LNCaP clone FGC (cell line): ENCODE results near the gene GTPBP4.

Source experiments
- DNase-seq: peaks from one replicate; pipeline ENCODE4 v3.0.0-alpha.2; 2011; ENCODE audit warnings: low read depth
- H3K4me3 ChIP-seq: 2 replicates; pipeline ENCODE4 v1.5.1; 2011; ENCODE audit warnings: mild to moderate bottlenecking, low read depth, low read length, control low read depth
- TF ChIP-seq, protein P1 (sequence below): IDR thresholded peaks from 2 replicates; pipeline ENCODE4 v1.5.1; 2012; ENCODE audit warnings: mild to moderate bottlenecking; ENCODE audit not compliant: control insufficient read depth, insufficient read depth; ENCODE audit errors: extremely low read depth

GTPBP4 gene

DNA sequence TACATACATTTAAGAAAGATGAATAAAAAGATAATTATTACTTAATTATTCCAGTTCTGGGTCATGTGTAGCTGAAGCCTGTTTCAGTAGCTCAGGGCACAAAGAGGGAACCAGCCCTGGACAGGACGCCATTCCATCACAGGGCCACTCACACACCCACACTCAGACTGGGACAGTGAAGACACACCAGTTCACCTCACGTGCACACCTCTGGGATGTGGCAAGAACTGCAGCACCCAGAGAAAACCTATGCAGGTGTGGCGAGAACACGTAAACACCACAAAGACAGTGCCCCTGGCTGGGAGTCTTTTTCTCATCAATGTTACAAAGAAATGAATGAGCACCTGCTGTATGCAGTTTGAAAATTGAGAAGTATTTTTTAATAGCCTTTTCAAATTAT is 62.3 kb downstream of the GTPBP4 start:
- no peak for DNase-seq
- H3K4me3 ChIP-seq: peak overlapping the region; percentile 81
- TF ChIP-seq, protein P1, sequence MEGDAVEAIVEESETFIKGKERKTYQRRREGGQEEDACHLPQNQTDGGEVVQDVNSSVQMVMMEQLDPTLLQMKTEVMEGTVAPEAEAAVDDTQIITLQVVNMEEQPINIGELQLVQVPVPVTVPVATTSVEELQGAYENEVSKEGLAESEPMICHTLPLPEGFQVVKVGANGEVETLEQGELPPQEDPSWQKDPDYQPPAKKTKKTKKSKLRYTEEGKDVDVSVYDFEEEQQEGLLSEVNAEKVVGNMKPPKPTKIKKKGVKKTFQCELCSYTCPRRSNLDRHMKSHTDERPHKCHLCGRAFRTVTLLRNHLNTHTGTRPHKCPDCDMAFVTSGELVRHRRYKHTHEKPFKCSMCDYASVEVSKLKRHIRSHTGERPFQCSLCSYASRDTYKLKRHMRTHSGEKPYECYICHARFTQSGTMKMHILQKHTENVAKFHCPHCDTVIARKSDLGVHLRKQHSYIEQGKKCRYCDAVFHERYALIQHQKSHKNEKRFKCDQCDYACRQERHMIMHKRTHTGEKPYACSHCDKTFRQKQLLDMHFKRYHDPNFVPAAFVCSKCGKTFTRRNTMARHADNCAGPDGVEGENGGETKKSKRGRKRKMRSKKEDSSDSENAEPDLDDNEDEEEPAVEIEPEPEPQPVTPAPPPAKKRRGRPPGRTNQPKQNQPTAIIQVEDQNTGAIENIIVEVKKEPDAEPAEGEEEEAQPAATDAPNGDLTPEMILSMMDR: no peak

DNA sequence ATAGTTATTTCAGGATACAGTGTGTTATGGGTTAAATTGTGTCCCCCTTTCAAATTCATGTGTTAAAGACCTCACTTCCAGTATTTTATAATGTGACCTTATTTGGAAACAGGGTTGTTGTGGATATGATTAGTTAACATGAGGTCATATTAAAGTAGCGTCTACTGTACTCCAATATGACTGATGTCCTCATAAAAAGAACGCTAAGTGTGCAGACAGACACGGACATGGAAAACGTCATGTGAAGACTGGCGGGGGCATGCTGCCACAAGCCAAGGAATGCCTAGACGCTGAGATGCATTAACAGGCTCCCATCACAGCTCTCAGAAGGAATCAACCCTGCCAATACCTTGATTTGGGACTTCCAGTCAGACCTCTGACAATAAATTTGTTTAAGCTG is 66.5 kb downstream of the GTPBP4 start:
- TF ChIP-seq, protein P1: no peak
- peak overlapping the region; percentile 93; the same call in 1 of the 2 replicates for H3K4me3 ChIP-seq
- no peak for DNase-seq

- TF ChIP-seq, protein P1: no peak
- H3K4me3 ChIP-seq: peak within 1 kb of the TSS; percentile 93
- DNase-seq: no peak
Observed at GRCh38 chr10:1056326-1057105, 68.3 kb downstream of the GTPBP4 start, which contains the start of gene WDR37. WDR37 (plus strand) TSS chr10:1056385; CDS start chr10:1072156, 15,771 bp downstream.

GRCh38 chr10:1057106-1057657 is 68.9 kb downstream of the GTPBP4 start:
- TF ChIP-seq, protein P1: no peak
- peak overlapping the region; percentile 93 for H3K4me3 ChIP-seq
- DNase-seq: no peak

DNA sequence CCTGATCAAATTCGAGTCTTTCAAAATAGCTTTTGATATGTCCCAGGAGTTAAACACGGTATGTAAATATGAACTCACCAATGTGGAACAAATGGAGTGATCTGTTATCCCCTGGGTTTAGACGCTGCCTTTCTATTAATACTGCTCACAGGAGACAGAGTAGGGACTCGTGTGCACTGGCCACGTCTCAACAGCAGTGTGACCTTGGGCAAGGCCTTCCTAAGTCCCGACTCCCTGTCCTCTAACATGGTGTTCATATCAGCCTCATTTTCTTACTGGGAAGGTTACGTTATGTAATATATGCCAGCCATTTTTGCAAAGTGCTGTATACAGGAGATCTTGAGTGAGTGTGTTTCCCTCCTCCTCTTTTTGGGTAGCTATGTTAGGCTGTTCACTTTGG is 69.8 kb downstream of the GTPBP4 start:
- DNase-seq: no peak
- TF ChIP-seq, protein P1: no peak
- H3K4me3 ChIP-seq: peak overlapping the region; percentile 93

DNA sequence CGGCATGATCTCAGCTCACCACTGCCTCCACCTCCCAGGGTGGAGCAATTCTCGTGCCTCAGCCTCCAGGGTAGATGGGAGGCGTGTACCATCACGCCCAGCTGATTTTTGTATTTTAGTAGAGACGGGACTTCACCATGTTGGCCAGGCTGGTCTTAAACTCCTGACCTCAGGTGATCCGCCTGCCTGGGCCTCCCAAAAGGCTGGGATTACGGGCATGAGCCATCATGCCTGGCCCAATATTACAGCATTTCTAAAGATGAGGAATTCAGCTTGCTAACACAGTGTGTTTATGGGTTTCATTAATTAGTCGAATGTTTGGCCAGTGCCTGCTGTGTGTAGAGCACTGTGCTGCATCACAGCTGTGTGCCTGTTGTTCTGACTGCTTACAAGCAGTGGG is 71.7 kb downstream of the GTPBP4 start:
- TF ChIP-seq, protein P1: no peak
- DNase-seq: no peak
- no peak overlapping the region for H3K4me3 ChIP-seq
